Lower leg skin (tissue), 3 donors: ENCODE data around the gene GRK1.

Source experiments
- CTCF ChIP-seq, 3 donors: fragments of 450-650 bp; IDR thresholded peaks; one replicate each; pipeline ENCODE4 v1.5.1; 2016; ENCODE audit warnings: antibody characterized with exemption in 3 of 3, mild to moderate bottlenecking in 3 of 3, moderate library complexity in 2 of 3
- POLR2A ChIP-seq, 2 donors: fragments of 450-650 bp; IDR thresholded peaks; one replicate each; pipeline ENCODE4 v1.6.1; 2016 to 2017; ENCODE audit warnings: antibody characterized with exemption in 2 of 2, mild to moderate bottlenecking in 1 of 2, moderate library complexity in 1 of 2

- no peak for TF ChIP-seq CTCF (IDR thresholded peaks at IDR 0.05)
- TF ChIP-seq POLR2A (IDR thresholded peaks at IDR 0.05) = no peak
Measured at GRCh38 chr13:113743366-113744195, 76.6 kb downstream of the GRK1 start.
